CD4-positive, alpha-beta T cell treated with Interleukin-1 beta for 1 hour (primary cell): Measurements from ENCODE around the gene MLH1.
"Not testable (repeated sequence)": the region's sequence is repeated elsewhere in the genome, so short reads cannot be mapped to it uniquely, and the experiment has no call there.

ENCODE experiments used
- DNase-seq, 2 donors: peaks; one replicate each; pipeline ENCODE4 v3.0.0-alpha.2; 2020 to 2022

The MLH1 gene

GRCh38 chr3:36993326-36994283 is at the start of gene MLH1:
TSS of gene MLH1 (plus strand) at chr3:36993518. CDS start at chr3:36993548, 30 bp downstream.
- peak; percentile 100 for DNase-seq

DNA sequence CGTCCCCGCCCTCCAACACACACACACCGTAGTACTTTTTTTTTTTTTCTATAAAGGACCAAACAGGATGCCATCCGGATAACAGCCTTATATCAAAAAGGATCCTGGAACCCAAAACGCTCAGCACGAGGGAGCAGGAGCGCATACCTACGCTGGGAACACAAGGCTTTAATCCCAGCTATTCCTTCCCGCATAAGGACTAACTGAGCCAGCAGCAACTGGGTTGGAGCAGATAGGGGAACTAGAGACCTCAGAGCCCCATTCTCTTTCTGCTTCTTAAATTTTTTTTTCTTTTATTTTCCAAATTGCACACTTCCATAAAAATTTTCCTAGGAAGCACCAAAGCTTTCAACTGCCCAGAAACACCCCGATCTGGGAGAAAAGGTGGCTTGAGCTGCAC is 49.7 kb upstream of the MLH1 start:
- DNase-seq: no peak

GRCh38 chr3:36944012-36944640 is 49.2 kb upstream of the MLH1 start:
- DNase-seq: peak; percentile 4 to 15

- DNase-seq: peak; percentile 84 to 85
Measured at GRCh38 chr3:36944641-36945270, 48.6 kb upstream of the MLH1 start, which contains the start of gene TRANK1. TSS of gene TRANK1 (minus strand) at chr3:36945054. CDS start at chr3:36944809, 245 bp downstream.

DNA sequence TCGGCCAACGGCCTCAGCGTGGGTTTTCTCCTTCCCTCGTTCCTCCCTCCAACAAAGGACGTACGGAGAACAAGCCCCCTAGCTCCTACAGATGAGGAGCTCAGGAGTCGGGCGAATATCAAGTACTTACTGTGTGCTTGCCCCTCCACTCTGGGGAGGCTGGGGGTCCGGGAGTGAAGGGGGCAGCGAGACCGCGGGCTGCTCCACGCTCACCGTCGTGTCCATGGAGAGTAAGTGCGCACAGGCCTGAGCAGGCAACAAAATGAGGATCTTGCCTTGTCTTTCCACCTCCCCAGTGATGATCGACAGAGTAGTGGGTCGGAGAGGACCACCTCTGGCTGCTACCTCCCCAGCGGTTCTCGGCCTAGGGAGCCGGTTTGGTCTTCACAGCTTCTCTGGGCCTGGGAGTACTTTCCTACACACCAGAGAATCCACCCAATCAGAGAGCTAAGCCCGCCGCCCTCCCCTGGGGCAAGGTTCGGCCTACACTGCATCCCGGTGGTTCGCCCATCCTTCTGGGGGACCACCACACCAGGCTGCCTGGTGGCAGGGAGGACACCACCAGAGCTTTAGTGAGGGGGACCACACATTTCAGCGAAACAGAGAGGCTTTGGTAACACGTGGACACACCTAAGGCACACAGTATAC is 47.9 kb upstream of the MLH1 start:
- no peak for DNase-seq

- not testable (repeated sequence) for DNase-seq
Measured at GRCh38 chr3:36947814-36948213, 45.5 kb upstream of the MLH1 start.

DNA sequence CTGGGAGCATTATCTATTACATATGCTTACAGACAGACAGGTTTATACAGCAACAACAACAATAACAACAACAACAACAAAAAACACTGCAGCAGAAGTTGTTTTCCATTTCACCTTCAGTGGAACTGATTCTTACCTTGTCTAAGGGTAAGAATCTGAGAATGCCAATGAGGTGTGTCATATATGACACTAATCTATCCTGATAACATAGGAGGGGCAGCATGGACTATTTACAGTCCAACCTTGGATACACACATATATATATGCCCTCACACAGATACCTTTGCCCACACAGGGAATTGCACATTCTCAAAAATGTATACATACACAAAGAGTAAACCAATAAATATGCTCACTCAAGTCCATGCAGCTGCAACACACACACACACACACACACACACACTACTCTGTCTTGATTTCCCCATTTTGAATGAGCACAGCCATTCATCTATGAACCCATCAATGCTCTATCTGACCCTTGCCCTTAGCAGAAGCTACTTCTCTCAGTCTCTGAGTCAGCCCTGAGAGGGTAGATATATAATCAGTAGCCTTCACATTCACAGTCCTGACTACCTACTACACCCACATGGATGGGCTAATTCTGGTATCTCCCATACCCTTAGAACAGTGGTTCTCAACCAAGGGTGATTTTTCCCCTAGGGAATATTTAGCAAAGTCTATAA is 38.7 kb upstream of the MLH1 start:
- no peak for DNase-seq

DNA sequence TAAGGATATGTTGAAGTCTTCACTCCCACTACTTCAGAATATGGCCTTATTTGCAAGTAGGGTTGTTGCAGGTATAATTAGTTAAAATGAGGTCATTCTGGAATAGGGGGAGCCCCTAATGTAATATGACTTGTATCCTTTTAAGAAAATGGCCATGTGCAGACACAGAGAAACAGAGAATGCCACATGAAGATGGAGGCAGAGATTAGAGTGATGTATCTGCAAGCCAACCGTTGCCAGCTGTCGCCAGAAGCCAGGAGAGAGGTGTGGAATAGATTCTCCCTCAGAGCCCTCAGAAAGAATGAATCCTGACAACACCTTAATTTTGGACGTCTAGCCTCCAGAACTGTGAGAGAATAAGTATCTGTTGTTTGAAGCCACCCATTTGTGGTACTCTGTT is 37.2 kb upstream of the MLH1 start:
- DNase-seq: no peak

DNA sequence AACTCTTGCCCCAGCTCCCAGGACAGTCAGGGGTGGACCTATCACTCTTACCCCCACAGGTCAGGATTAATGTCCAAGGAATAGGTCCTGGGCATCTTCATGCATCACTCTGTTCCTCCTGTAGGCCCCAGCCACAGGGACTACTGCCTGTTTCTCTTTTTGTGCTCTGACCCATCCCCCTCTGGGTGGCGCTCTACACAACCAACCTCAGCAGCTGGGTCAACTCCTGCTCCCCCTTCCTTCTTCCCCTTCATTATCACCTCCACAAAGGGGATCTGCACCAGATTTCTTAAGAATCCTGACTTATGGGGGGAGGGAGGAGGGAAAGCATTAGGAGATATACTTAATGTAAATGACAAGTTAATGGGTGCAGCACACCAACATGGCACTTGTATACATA is 36.3 kb upstream of the MLH1 start:
- DNase-seq: no peak

DNA sequence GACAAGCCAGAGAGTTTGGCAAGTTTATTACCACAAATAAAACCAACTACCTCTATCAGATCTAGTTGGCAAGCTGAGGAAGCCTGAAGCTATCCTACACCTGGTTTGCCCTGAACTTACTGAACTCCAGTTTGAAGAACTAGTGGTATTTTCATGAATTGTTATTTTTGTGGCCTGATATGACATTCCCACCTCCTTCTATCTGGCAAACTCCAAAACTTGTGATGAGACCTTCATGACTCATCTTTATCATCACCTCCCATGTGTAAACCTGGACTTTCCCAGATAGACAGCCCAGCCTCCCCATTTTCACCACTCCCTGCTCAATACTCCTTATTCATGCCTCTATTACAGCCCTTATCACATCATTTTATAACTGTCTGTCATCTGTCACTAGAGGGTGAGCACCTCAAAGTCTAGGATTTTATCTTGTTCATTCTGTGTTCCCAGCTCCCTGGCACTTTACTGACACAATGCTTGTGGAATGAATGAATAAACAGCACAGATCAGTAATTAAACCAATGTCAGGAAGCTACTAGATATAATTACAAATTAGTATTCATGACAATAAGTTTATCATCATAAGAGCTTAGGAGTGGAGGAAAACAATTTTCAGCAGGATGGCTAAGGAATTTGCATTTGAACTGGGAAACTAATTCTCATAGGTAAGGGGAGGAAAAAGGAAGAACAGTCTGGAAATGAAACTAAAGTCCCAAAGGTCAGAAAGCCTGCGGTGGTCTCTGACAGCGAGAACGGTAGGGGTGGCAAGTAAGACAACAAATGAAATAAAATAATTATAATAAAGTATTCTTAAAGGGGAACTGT is 35.2 kb upstream of the MLH1 start:
- peak in 1 of 2 donors; percentile 18 for DNase-seq

DNA sequence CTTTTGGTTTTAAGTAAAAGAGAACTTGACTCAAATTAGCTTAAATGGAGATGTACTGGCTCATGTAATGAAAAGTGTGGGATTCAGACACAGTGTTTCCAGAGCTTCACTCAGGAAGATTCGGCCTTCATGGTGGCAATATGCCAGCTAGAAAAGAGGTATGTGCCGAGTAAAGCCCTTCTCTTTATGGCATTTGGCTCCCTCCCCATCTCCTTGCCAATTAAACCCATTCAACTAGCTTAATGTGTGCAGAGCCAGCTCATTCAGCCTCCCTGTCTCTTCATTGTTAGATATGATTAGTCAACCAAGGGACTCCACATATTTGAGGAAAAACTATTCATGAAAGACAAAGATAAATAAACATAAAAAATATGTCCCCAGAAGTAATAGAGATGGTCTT is 33.5 kb upstream of the MLH1 start:
- DNase-seq: no peak

- DNase-seq: no peak
Measured at GRCh38 chr3:36960502-36960901, 32.8 kb upstream of the MLH1 start.

- not testable (repeated sequence) for DNase-seq
Measured at GRCh38 chr3:36963008-36963407, 30.3 kb upstream of the MLH1 start.

DNA sequence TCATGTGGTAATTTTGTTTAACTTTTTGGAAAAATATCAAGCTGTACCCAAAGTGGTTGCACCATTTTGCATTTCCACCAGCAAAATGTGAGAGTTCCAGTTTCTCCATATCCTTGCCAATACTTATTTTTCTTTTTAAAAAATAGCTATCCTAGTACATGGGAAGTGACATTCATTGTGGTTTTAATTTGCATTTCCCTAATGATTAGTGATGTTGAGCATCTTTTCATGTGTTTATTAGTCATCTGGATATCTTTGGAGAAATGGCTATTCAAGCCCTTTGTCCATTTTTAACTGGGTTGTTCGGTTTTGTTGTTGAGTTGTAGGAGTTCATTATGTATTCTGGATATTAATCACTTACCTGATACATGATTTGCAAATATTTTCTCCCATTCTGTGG is 29.0 kb upstream of the MLH1 start:
- DNase-seq: no peak

- no peak for DNase-seq
Measured at GRCh38 chr3:36964817-36965216, 28.5 kb upstream of the MLH1 start.

GRCh38 chr3:36965440-36965839 is 27.9 kb upstream of the MLH1 start:
- no peak for DNase-seq

- no peak for DNase-seq
Measured at GRCh38 chr3:36969085-36969484, 24.2 kb upstream of the MLH1 start.

GRCh38 chr3:36969540-36970432 is 23.5 kb upstream of the MLH1 start:
- peak; percentile 63 to 79 for DNase-seq

- no peak for DNase-seq
Measured at GRCh38 chr3:36972163-36972562, 21.2 kb upstream of the MLH1 start.

DNA sequence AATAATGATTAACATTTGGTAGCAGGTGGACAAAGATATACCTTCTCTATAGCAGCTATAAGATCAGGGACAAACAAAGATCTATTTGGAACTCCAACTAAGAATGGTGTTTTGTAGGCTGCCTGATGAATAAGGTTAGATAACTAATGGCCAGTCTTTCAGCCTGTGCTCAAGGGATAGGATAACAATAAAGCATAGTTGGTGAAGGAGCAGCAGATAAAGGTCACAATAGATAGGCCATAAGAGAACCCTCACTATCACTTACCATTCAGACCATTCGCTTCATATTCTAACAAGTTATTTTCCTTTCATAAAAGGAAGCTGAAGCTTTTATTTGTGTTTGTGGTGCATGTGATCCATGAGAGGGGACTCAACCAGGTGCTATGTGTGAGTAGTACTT is 20.2 kb upstream of the MLH1 start:
- DNase-seq: no peak
